ENCODE measurements around the gene CD2BP2.
"Not testable (repeated sequence)": the region's sequence is repeated elsewhere in the genome, so short reads cannot be mapped to it uniquely, and the experiment has no call there.

DNA sequence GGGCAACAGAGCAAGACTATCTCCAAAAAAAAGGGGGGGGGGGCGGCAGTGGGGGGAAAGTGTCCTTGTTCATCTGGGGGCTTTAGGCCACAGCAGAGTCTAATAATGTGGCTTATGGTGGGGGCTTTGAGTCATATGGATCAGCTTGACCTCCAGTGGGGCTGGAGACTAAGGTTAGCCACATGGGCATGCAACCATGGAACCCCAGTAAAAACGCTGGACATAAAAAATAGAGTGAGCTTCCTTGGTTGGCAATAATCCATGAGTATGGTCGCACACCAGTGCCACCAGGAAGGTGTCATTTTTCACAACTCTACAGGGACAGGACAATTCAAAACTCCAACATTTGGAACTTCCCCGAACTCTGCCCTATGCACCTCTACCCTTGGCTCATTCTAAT lies 44.2 kb downstream of the CD2BP2 start:
- TF ChIP-seq POLR2A (IDR thresholded peaks at IDR 0.05): not testable (repeated sequence)
- TF ChIP-seq, protein P1, sequence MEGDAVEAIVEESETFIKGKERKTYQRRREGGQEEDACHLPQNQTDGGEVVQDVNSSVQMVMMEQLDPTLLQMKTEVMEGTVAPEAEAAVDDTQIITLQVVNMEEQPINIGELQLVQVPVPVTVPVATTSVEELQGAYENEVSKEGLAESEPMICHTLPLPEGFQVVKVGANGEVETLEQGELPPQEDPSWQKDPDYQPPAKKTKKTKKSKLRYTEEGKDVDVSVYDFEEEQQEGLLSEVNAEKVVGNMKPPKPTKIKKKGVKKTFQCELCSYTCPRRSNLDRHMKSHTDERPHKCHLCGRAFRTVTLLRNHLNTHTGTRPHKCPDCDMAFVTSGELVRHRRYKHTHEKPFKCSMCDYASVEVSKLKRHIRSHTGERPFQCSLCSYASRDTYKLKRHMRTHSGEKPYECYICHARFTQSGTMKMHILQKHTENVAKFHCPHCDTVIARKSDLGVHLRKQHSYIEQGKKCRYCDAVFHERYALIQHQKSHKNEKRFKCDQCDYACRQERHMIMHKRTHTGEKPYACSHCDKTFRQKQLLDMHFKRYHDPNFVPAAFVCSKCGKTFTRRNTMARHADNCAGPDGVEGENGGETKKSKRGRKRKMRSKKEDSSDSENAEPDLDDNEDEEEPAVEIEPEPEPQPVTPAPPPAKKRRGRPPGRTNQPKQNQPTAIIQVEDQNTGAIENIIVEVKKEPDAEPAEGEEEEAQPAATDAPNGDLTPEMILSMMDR (IDR thresholded peaks at IDR 0.05): not testable (repeated sequence)

Data from lower leg skin (tissue), 3 donors.